Small intestine (tissue), 7 donors: Measurements from ENCODE around the gene DRGX. TPM values are rescaled to one million over a fixed set of nuclear protein-coding genes. Genes with fewer than 3 reads are reported as not detected.

Source experiments
- DNase-seq, 2 donors: peaks; one replicate each; pipeline versions ENCODE4 v3.0.0 to v3.0.0-alpha.2; 2013
- FAIRE-seq: peaks from 2 replicates; lab custom pipeline; 2012; peaks lifted over from hg19 to GRCh38; lab: Jason Lieb, UNC
- H3K27ac ChIP-seq, 3 donors: one replicate each; pipeline ENCODE4 v1.5.1; 2013; ENCODE audit warnings: low read length in 2 of 3, mild to moderate bottlenecking in 2 of 3, control low read depth in 1 of 3, inconsistent platforms in 1 of 3, low read depth in 1 of 3, moderate library complexity in 1 of 3
- H3K27me3 ChIP-seq, 3 donors: one replicate each; pipeline ENCODE4 v1.6.1; 2013; ENCODE audit warnings: low read length in 3 of 3, inconsistent platforms in 1 of 3; ENCODE audit not compliant: control insufficient read depth in 3 of 3, insufficient read depth in 3 of 3
- H3K36me3 ChIP-seq, 3 donors: one replicate each; pipeline ENCODE4 v1.6.1; 2013; ENCODE audit warnings: low read length in 3 of 3, inconsistent platforms in 1 of 3, low read depth in 1 of 3, mild to moderate bottlenecking in 1 of 3, moderate library complexity in 1 of 3; ENCODE audit not compliant: control insufficient read depth in 3 of 3, insufficient read depth in 2 of 3
- H3K4me1 ChIP-seq, 3 donors: one replicate each; pipeline ENCODE4 v1.6.1; 2013; ENCODE audit warnings: low read length in 2 of 3, inconsistent platforms in 1 of 3, low read depth in 1 of 3, mild to moderate bottlenecking in 1 of 3, moderate library complexity in 1 of 3; ENCODE audit not compliant: control insufficient read depth in 3 of 3, insufficient read depth in 2 of 3
- H3K4me3 ChIP-seq, 3 donors: one replicate each; pipeline ENCODE4 v1.5.1; 2013; ENCODE audit warnings: low read length in 3 of 3, control low read depth in 1 of 3, inconsistent platforms in 1 of 3, low read depth in 1 of 3, mild to moderate bottlenecking in 1 of 3, moderate library complexity in 1 of 3
- H3K9me3 ChIP-seq, 2 donors: one replicate each; pipeline ENCODE4 v1.6.1; 2013; ENCODE audit warnings: low read depth in 1 of 2, low read length in 1 of 2; ENCODE audit not compliant: control insufficient read depth in 2 of 2, insufficient read depth in 1 of 2
- WGBS, 3 donors: extraction: QIAGEN DNeasy Blood & Tissue Kit; methylation state at CpG; one replicate each; pipeline ENCODE4 v1.1.7; 2013; 5-methylcytosine and 5-hydroxymethylcytosine counted together
- polyA plus RNA-seq, 4 donors: library from polyadenylated mRNA; stranded (reverse) in 3 of 4; unstranded in 1 of 4; fragments of 200-250 nt in 3 of 4; fragments of 120-200 nt in 1 of 4; gene quantifications; one replicate each; pipeline versions ENCODE4 v1.2.1 to v1.2.3, GENCODE V29; 2013
- donor health status: healthy with polysubstance abuse.
- donor health status: control.
- donor health status: control.
- donor health status: Bipolar disorder and iron deficiency.
- donor health status: healthy.

DRGX gene
- polyA plus RNA-seq, 4 donors, result not detected

GRCh38 chr10:49370326-49371100 is 25.4 kb downstream of the DRGX start:
- DNase-seq, result no peak
- H3K27me3 ChIP-seq, result peaks cover 0 to 5% (median 0%) of the 10 kb centered on the region in 3 donors
- H3K9me3 ChIP-seq, result no peaks in the 10 kb centered on the region
- no peak for FAIRE-seq
- H3K36me3 ChIP-seq, result no peaks in the 10 kb centered on the region
- H3K4me3 ChIP-seq, result no peak overlapping the region
- 53 to 75% (median 57%) methylated on average over 8 of the region's 8 CpGs for WGBS, 3 donors
- no peaks in the 10 kb centered on the region for H3K4me1 ChIP-seq
- no peak overlapping the region for H3K27ac ChIP-seq

- 68 to 72% (median 68%) methylated on average over 14 of the region's 14 CpGs for WGBS, 3 donors
- DNase-seq (no peak), FAIRE-seq (no peak)
Measured at GRCh38 chr10:49369216-49370162, 26.4 kb downstream of the DRGX start.

GRCh38 chr10:49368256-49368655 is 27.6 kb downstream of the DRGX start:
- no peak overlapping the region for H3K4me3 ChIP-seq
- no peak overlapping the region for H3K27ac ChIP-seq
- H3K4me1 ChIP-seq, result no peaks in the 10 kb centered on the region
- peaks cover 0 to 5% (median 0%) of the 10 kb centered on the region in 3 donors for H3K27me3 ChIP-seq
- DNase-seq (no peak), FAIRE-seq (no peak)
- no peaks in the 10 kb centered on the region for H3K9me3 ChIP-seq
- 73 to 84% (median 75%) methylated on average over 4 of the region's 4 CpGs for WGBS, 3 donors
- H3K36me3 ChIP-seq, result no peaks in the 10 kb centered on the region

More at GRCh38 chr10:49369216-49370162, 26.4 kb downstream of the DRGX start:
- Histone ChIP-seq H3K27ac (no peak overlapping the region), H3K4me1 (no peaks in the 10 kb centered on the region), H3K36me3 (no peaks in the 10 kb centered on the region), H3K27me3 (peaks cover 0 to 5% (median 0%) of the 10 kb centered on the region in 3 donors), H3K4me3 (no peak overlapping the region), H3K9me3 (no peaks in the 10 kb centered on the region)

- DNase-seq (no peak), FAIRE-seq (no peak)
- Histone ChIP-seq H3K4me3 (no peak overlapping the region), H3K36me3 (no peaks in the 10 kb centered on the region), H3K27ac (no peak overlapping the region), H3K4me1 (no peaks in the 10 kb centered on the region), H3K9me3 (no peaks in the 10 kb centered on the region), H3K27me3 (peaks cover 0 to 5% (median 0%) of the 10 kb centered on the region in 3 donors)
- WGBS, 3 donors, result 22 to 40% (median 29%) methylated on average over 5 of the region's 5 CpGs
Measured at GRCh38 chr10:49367600-49367999, 28.3 kb downstream of the DRGX start.

GRCh38 chr10:49366460-49366859 is 29.4 kb downstream of the DRGX start:
- Histone ChIP-seq H3K27me3 (peaks cover 0 to 5% (median 0%) of the 10 kb centered on the region in 3 donors), H3K36me3 (no peaks in the 10 kb centered on the region), H3K4me3 (no peak overlapping the region), H3K4me1 (no peaks in the 10 kb centered on the region), H3K9me3 (no peaks in the 10 kb centered on the region), H3K27ac (no peak overlapping the region)
- FAIRE-seq, result no peak
- DNase-seq, result no peak
- WGBS, 3 donors, result 60 to 79% (median 64%) methylated on average over 4 of the region's 4 CpGs

GRCh38 chr10:49365675-49366415 is 30.0 kb downstream of the DRGX start:
- Histone ChIP-seq H3K4me1 (no peaks in the 10 kb centered on the region), H3K36me3 (no peaks in the 10 kb centered on the region), H3K27me3 (peaks cover 0 to 5% (median 0%) of the 10 kb centered on the region in 3 donors), H3K27ac (no peak overlapping the region), H3K4me3 (no peak overlapping the region), H3K9me3 (no peaks in the 10 kb centered on the region)
- DNase-seq, result no peak
- FAIRE-seq, result no peak
- WGBS, 3 donors, result 79 to 83% (median 82%) methylated on average over 23 of the region's 23 CpGs

GRCh38 chr10:49365275-49365674 is 30.6 kb downstream of the DRGX start:
- Histone ChIP-seq H3K36me3 (no peaks in the 10 kb centered on the region), H3K4me1 (no peaks in the 10 kb centered on the region), H3K9me3 (no peaks in the 10 kb centered on the region), H3K27ac (no peak overlapping the region), H3K27me3 (peaks cover 0 to 5% (median 0%) of the 10 kb centered on the region in 3 donors), H3K4me3 (no peak overlapping the region)
- FAIRE-seq (no peak), DNase-seq (no peak)
- 72 to 81% (median 81%) methylated on average over 3 of the region's 3 CpGs for WGBS, 3 donors

- no peak for FAIRE-seq
- DNase-seq, result no peak
- H3K36me3 ChIP-seq, result no peaks in the 10 kb centered on the region
- no peaks in the 10 kb centered on the region for H3K4me1 ChIP-seq
- 87 to 90% (median 89%) methylated on average over 8 of the region's 8 CpGs for WGBS, 3 donors
- H3K27me3 ChIP-seq, result peaks cover 0 to 3% (median 0%) of the 10 kb centered on the region in 3 donors
- H3K4me3 ChIP-seq, result no peak overlapping the region
- no peaks in the 10 kb centered on the region for H3K9me3 ChIP-seq
- no peak overlapping the region for H3K27ac ChIP-seq
Measured at GRCh38 chr10:49364747-49365146, 31.1 kb downstream of the DRGX start.
